GM21717 (cell line): ENCODE results near the gene CFDP1.
A peak's percentile ranks its signal among the peaks of the same experiment; 100 is the strongest.

Experiments
- ATAC-seq: cut with Tn5 transposase; IDR thresholded peaks from one replicate; pipeline ENCODE4 v1.9.1; 2021; ENCODE audit warnings: mild to moderate bottlenecking, moderate library complexity; ENCODE audit not compliant: unreplicated experiment

The CFDP1 gene

DNA sequence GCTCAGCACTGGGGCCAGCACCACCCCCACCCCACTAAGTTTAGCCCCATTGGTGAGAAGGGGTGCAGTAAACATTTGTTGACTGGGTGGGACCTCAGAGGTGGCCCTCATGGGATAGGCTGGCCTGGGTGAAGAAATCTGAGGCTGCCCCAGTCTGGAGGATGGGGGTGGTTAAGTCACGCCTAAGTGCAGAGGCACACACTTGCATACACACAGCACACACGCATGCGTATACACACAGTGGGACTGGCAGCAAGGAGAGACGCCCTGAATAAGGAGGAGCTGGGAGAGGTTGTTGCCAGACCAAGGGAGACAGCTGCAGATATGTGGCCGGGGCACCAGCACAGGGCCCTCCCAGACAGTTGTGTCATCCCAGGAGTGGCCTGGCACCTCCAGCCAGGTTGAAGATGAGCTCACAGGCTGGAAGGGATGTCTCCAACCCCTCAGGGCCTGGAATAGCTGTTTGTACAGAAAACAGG is 178.9 kb downstream of the CFDP1 start:
- ATAC-seq: no peak

DNA sequence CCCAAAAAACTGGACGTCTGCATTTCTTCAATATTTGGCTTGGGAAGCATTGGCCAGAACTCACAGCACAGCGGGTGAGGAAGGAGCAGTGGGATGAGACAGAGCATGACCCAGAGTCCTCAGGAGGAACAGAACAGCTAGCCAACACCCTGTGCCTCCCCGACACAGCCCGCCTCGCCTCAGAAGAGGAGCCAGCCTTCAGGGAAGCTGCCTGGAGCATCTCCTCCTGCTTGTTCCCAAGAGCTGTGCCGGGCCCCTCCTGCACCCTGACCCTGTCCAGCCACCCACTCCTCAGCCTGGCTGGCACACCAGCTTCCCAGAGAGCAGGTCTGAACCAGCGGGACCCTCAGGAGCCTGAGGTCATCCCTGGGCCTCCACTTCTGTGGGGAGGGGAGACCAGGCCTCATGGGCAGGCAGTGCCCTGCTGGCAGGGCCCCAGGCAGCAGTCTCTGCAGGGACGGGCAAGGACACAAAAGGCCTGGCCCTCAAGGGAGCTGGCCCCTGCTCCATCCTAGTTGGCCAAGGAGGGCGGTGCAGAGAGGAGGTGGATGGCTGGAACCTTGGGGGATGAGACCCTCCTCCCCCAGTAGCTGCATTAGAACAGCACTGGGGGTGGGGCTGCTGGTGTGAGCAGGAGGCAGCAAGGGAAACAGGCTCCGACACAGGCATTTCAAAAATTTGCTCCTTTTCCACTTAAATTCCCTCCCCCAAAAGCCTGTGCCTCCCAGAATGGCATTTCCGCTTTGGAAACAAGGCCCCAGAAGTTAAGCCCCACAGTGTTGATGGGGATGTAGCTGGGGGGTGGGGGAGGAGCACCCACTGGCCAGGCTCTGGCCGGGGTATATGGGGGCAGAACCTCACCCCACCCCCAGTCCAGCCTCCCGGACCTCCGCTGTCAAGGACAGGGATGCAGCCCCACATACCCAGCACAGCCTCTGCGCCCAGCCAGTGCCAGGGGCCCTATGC is 180.1 kb downstream of the CFDP1 start:
- ATAC-seq: no peak

DNA sequence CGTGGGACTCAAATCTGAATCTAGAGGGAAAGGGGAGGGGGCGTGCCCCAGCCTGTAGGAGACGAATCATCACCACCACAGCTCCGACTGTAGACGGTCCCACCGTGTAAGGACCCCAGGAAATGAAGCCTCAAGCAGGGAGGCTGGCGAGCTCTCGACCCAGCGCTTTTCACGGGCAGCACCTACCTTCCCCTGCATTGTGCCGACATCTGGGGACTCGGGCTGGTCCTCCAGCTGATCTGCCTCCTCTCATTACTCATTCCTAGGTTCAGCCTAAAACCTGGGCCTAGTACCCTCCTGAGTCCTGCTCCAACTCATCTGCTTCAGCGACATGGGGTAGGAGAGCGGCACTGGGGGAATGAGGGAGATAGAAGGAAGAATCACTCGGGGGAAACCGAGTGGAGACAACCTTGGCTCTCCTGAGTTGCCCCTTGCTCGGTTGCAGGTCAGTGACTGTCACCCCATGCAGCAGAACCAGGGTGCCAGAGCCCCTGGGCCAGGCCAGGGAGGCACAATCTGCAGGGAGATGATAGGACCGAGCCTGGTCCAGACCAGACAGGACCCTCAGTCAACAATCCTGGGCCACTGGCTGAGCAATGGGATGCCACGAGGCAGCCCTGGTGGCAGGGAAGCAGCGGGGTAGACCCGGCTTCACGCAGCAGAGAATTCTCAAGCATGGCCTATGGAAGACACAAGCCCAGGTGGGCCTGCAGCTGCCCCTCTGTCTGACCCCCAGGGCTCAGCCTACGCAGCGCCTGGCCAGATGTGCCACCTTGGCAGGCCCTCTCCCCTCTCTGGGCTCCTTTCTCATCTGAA is 181.0 kb downstream of the CFDP1 start:
- ATAC-seq: no peak

DNA sequence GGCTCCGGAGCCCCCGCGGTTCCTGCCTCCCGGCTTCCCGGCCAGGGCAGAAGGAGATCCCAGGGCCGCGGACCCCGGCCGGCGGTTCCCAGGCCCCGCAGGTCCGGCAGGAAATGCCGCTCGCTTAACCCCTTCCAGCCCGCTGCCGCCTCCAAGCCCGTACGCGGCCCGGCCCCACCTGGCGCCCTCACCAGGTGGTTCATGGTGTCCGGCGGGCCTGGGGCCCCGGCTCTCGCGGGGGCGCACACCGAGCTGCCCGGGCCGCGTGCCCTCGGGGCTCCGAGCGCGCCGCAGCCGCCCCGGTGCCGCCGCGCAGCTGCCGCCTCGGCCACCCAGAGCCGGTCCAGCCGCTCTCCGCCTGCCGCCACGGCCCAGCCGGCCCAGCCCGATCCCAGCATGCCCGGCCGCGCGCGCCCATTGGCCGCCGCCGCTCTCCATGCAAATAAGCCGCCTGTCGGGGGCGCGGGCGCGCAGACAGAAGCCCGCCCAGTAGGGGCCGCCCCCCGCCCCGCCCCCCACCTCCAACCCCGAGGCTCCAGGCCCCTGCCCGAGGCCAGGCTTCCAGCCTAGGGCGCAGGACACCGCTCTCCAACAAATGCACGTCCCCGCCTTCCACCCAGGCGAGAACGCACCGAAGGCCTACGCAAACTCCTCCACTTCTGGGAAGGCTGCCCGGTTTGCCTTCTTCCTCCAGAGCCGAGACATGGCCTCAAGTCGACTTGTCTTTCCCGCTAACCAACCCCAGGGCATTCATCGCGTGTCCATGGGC is 181.8 kb downstream of the CFDP1 start, which contains the start of gene BCAR1:
Gene BCAR1, minus strand, starts transcription at position 345 of the 769 bp plus-strand sequence. Its CDS starts 142 bp downstream, at position 203.
- peak; percentile 63 for ATAC-seq

DNA sequence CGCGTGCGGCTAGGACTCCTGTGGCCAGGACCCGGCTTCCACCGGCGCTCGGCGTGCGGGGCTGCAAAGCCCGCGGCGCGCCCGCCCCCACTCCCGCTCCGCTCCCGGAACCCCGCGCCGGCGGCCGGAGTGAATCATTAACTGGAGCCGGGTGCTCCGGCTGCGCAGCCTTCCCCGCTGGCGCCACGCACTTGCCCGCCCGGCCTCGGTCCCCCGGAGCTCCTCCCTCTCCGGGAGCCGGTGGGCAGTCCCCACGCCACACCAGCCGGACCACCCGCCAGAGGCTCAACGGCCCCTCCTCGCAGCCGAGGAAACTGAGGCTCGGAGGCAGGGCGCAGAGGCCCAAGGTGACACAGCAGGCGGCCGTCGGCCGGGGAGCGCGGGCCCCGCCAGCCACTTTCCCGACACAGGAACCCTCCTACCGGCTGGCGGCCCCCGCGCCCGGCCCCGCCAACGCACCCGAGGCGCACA is 182.5 kb downstream of the CFDP1 start:
- ATAC-seq: peak; percentile 29

DNA sequence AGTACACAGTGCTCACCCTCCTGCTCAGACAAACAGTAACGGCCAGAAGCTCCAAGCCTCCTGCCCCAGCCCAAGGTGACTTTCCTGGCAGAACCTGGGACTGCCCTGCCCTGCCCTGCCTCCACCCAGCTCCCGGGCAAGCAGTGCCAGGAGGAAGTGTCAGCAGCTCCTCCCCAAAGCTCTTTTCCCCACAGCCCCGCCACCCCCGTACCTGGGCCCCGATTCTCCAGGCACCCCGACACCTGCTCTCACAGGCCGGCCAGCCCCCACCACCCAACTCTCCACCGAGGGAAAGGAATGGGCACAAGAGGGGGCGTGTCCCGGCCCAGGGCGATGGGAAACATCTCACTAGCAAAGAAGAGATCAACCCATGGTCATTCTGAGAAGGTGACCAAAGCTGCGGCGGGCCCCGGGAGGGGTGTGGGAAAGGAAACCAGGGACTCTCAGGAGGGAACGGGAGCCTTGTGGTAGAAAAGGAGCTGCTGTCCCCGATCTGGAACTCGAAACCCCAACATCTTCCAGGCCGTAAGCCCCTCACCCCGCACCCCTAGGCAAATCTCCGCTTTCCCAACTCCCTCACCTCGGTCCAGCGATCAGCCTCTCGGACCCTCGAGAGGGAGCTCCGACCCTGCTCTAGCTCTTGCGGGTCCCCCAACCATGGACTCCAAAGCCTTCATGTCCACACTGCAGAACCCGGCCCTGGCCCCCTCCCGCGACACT is 183.1 kb downstream of the CFDP1 start:
- no peak for ATAC-seq

DNA sequence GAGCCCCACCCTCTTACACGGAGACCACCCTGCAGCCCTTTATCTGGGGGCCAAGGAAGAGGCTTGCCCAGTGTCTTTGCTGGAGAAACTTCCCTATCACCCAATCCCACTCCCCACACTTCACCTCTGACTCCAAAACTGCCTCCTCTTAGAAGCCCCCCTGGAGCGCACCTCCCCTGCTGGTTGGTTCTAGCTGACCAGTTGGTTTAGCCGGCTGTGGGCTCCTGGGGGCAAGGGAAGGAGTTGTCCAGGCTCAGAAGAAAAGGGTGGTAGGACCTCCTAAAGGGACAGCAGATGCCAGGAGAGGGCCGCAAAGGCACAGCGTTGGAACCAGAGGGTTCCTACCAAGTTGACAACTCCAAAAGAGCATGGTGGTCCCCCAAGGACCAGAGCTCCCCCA is 183.9 kb downstream of the CFDP1 start:
- ATAC-seq: no peak

DNA sequence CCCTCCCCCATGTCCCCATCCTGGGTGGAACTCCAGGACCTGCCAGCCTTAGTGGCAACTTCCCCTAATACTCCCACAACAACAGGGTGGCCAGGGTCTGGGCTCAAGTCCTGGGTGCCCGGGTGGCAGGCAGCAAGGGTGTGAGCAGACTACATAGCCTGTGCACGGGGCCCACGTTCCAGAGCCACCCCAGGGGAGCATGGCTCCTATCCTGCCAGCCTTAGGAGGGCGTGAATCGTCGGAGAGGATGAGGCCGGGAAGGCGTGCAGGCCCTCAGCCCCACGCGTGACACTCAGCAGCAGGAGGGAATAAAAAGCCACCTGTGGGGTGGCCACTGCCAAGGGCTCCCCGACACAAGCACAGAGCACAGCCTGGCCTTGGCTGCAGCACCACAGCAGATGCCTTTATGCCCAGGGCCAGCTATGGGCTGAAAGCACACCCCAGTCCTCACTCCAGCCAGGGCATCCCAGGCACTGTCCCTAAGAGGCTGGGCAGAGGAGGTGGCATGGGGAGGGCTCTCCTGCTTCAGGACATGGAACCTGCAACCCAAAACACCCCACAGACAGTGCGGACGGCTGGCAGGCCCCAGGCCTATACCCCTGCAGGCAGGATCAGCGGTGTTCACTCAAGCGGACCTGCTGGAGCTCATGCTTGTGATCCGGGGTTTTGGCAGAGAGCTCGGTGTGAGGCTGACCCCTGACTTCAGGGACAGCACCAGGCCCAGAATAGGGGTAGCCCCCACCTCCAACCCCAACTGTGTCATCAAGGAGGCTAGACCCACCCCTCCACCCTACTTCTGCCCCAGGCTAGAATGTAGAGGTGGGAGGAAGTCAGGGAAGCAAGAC is 184.5 kb downstream of the CFDP1 start:
- no peak for ATAC-seq

DNA sequence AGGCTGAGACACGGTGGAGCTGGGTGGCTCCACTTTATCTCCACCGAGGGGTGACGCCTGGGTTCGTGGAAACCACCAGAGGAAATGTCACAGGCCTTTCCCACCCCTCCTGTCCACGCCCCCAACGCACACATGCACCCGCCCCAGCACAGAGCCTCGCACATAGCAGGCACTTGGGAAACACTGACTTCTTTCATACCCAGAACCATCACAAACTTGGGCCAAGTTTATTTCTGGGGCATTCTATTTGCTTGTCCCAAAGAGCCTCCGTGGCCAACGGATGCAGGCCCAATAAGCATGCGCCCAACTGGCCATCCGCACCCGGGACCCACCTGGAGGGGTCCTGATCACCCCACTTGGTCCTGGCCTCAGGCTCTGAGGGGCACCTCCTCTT is 185.2 kb downstream of the CFDP1 start:
- no peak for ATAC-seq

DNA sequence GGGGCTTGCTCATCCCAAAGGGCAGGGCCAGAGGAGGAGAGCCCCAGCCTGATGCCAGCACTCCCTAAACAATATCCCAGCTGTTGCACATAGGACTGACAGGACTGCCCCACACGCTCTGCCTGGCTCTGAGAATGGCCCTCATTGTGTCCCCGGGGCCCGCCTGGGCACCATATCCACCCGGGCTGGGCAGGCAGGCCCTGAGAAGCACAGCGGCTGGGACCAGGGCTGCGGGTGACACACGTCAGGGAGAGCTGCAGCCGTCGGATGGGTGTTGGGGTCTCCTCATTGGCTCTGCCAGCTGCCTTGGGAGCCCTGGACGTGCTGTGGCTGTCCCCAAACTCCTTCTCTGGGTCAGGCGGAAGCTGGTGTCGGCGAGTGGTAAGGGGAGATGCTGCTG is 186.1 kb downstream of the CFDP1 start:
- no peak for ATAC-seq

DNA sequence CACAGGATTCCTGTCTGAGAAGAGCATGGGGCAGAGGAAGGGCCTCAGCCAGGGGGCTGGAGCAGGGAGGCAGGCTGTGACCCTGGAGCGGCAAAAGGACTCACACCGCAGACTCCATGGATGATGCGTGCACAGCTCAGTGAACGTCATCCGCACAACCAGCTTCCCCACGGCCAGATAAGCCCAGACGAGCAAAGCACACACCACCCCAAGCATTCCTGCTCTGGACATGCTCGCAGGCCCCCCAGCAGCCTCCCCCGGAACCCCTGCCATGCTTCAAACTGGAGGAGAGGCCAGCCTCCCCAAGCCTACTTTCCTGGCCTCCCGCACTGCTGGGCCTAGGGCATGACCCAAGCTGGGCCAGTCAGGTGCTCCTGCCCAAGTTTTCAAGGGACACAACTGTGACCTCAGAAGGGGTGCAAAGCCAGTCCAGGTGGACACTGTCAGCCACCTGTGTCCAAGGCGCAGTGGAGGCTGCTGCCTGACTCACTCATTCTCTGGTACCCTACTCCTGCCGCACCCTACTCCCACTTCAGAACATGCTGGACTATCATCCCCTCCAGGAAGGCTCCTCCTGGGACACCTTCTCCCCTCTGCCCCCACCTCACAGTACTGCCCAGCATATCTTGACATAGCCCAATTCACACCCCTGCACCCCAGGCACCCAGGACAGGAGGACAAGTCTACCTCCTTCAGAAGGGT is 186.6 kb downstream of the CFDP1 start:
- ATAC-seq: no peak

DNA sequence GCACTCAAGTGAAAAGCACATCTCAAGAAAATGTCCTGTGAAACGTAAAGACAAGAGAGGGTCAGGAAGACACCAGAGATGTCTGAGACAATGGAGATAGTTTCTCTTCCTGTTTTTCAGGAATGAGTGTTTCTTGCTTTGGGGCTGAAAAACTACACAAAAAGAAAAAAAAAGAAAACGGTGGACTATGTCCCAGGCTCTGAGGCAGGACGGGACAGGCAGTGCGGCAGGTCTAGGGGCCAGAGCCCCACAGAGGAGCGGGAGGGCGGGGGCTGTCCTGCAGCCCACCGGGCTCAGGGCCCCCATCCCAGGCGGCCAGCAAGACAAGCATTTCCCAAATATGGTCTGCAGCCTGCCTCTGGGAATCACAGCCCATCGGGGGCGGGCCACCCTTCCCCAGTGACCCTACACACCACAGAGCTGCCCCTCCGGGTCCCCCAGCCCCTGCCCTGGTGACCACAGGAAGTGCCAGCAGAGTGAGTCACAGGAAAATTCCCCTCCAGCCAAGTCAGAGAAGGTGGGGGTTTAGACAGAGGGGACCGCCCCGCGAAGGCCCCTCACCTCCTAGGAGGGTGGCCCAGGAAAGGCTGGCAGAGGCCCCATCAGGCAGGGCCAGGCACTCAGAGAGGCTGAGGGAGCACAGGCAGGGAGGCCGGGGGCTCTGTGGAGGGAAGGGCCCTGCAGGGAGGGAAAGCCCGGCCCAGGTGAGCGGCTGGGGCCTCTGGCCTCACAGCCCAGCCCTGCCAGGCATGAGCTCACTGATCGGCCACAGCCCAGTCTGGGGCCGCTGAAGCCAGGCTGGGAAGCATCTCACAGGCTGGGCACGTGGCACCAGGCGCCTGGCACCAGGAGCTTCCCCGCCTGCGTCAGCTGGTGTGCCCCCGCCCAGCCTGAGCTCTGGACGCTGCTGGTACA is 188.2 kb downstream of the CFDP1 start:
- ATAC-seq: no peak

DNA sequence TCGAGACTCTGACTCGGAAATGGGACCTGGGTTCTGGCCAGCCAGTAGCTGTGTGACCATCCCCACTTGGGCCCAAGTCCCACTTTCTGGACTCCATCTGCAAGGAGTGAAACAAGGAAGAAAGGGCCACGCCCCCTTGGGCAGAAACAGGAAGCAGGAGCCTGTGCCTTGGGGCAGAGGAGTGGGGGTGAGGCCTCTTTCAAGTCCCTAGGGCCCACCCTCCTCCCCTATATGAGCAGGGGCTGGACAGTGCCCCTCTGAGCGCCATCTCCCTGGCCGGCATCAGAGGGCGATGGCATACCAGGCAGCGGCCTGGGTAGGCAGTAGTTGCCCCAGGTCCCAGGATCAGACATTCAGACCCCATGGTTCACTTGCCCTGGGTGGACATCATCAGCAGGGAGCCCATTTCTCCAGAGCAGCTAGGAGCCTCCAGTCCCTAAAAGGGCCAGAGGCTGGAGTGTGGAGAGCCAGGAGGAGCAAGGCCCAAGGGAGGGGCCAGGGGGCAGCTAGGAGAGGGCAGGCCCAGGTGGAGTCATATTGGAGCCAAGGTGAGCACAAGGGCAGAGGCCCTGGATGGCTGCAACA is 189.0 kb downstream of the CFDP1 start:
- no peak for ATAC-seq
